GM12864 (cell line): ENCODE results near the gene NMUR2.

Experiments used
- DNase-seq: peaks from one replicate; pipeline ENCODE4 v3.0.0-alpha.2; 2011; ENCODE audit warnings: low read depth
- H3K4me3 ChIP-seq: 2 replicates; pipeline ENCODE4 v1.5.1; 2011; ENCODE audit warnings: mild to moderate bottlenecking, low read depth, low read length, control low read depth
- CTCF ChIP-seq: IDR thresholded peaks from 2 replicates; pipeline ENCODE4 v1.5.1; 2011; ENCODE audit warnings: low read depth, mild to moderate bottlenecking, moderate library complexity, low read length, control low read depth, inconsistent platforms; ENCODE audit errors: missing control alignments

The NMUR2 gene

DNA sequence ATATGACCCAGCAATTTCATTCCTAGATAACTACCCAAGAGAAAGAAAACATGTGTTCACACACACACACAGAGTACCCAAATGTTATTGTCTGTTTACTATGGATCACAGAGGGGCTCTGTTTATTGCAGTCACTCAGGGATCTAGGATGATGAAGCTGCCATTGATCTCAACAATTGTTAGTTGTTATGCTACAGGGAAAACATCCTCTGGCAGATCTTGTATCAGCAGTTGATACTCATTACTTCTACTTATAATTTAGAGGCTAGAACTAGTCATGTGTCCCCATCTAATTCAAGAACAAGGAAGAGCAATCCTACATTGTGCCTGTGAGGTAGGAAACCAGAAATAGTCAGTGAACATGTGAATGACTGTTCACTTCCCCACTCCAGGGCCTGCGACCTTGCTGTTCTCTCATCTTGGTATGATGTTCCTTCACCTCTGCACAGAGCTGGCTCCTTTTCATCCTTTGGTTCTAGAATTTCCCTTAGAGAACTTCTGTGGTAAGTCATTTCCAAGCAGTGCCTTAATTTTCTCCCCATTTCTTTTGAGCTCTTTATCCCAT lies 30.3 kb downstream of the NMUR2 start:
- TF ChIP-seq CTCF: no peak
- H3K4me3 ChIP-seq: no peak overlapping the region
- DNase-seq: no peak

GRCh38 chr5:152372875-152373274 lies 32.2 kb downstream of the NMUR2 start:
- DNase-seq: no peak
- no peak overlapping the region for H3K4me3 ChIP-seq
- TF ChIP-seq CTCF: no peak

GRCh38 chr5:152369298-152369697 lies 35.8 kb downstream of the NMUR2 start:
- no peak for TF ChIP-seq CTCF
- no peak for DNase-seq
- H3K4me3 ChIP-seq: no peak overlapping the region

- no peak overlapping the region for H3K4me3 ChIP-seq
- DNase-seq: no peak
- no peak for TF ChIP-seq CTCF
Observed at GRCh38 chr5:152367554-152367953, 37.5 kb downstream of the NMUR2 start.

GRCh38 chr5:152366716-152367115 lies 38.4 kb downstream of the NMUR2 start:
- no peak for DNase-seq
- no peak overlapping the region for H3K4me3 ChIP-seq
- TF ChIP-seq CTCF: no peak

- no peak for TF ChIP-seq CTCF
- H3K4me3 ChIP-seq: no peak overlapping the region
- DNase-seq: no peak
Observed at GRCh38 chr5:152364899-152365298, 40.2 kb downstream of the NMUR2 start.

DNA sequence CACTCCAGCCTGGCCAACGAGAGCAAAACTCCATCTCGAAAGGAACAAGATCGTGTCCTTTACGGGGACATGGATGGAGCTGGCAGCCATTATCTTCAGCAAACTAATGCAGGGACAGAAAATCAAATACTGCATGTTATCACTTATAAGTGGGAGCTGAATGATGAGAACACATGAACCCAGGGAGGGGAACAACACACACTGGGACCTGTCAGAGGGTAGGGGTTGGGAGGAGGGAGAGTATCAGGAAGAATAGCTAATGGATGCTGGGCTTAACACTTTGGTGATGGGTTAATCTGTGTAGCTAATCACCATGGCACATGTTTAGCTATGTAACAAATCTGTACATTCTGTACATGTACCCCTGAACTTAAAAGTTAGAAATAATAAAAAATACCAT lies 40.9 kb downstream of the NMUR2 start:
- TF ChIP-seq CTCF: no peak
- H3K4me3 ChIP-seq: no peak overlapping the region

More for the DNA sequence above, 40.9 kb downstream of the NMUR2 start:
- no peak for DNase-seq
